Neural cell (in vitro differentiated cells): ENCODE results near the gene DNAJC19. TPM values are rescaled to one million over a fixed set of nuclear protein-coding genes. Genes with fewer than 3 reads are reported as not detected.

Experiments used
- H2AFZ ChIP-seq: fragments of 200-600, 300-800 bp; sonication (generic), shearing (Covaris generic); 2 replicates; pipeline ENCODE4 v1.6.0; 2014; ENCODE audit warnings: low read depth, mild to moderate bottlenecking, antibody characterized with exemption, low read length, moderate library complexity
- H3F3A ChIP-seq: fragments of 200-600 bp; shearing (Covaris generic); 2 replicates; pipeline ENCODE4 v1.6.1; 2016; ENCODE audit warnings: mild to moderate bottlenecking, moderate library complexity, mixed read lengths, antibody characterized with exemption, low read length; ENCODE audit not compliant: insufficient read depth, poor library complexity, severe bottlenecking
- H3K27ac ChIP-seq: fragments of 200-600, 300-800 bp; sonication (generic), shearing (Covaris generic); 2 replicates; pipeline ENCODE4 v1.5.1; 2014; ENCODE audit warnings: mild to moderate bottlenecking, low read length, moderate library complexity
- H3K27me3 ChIP-seq: fragments of 300-800, 200-600 bp; sonication (generic), shearing (Covaris generic); 2 replicates; pipeline ENCODE4 v1.6.0; 2014; ENCODE audit warnings: mild to moderate bottlenecking, low read depth, low read length, moderate library complexity; ENCODE audit not compliant: insufficient read depth
- H3K36me3 ChIP-seq: fragments of 300-800, 200-600 bp; sonication (generic), shearing (Covaris generic); 2 replicates; pipeline ENCODE4 v1.5.1; 2014; ENCODE audit warnings: mild to moderate bottlenecking, antibody characterized with exemption, low read length, moderate library complexity; ENCODE audit not compliant: insufficient read depth
- H3K4me2 ChIP-seq: fragments of 300-800, 200-600 bp; sonication (generic), shearing (Covaris generic); 2 replicates; pipeline ENCODE4 v1.6.0; 2014; ENCODE audit warnings: mild to moderate bottlenecking, low read length
- H3K4me3 ChIP-seq: fragments of 300-800, 200-600 bp; sonication (generic), shearing (Covaris generic); 2 replicates; pipeline ENCODE4 v1.5.1; 2014; ENCODE audit warnings: mild to moderate bottlenecking, low read length, moderate library complexity
- H3K79me2 ChIP-seq: fragments of 200-600 bp; shearing (Covaris generic); replicated peaks from 2 replicates; pipeline ENCODE4 v1.6.0; 2014; ENCODE audit warnings: mild to moderate bottlenecking, low read length, moderate library complexity; ENCODE audit not compliant: insufficient read depth
- H3K9ac ChIP-seq: fragments of 300-800, 200-600 bp; sonication (generic), shearing (Covaris generic); 2 replicates; pipeline ENCODE4 v1.6.1; 2016; ENCODE audit warnings: mild to moderate bottlenecking, low read length, mixed read lengths
- H3K9me2 ChIP-seq: fragments of 200-600 bp; shearing (Covaris generic); 2 replicates; pipeline ENCODE4 v1.6.1; 2016; ENCODE audit warnings: mild to moderate bottlenecking, low read length, mixed read lengths; ENCODE audit not compliant: insufficient read depth
- H3K9me3 ChIP-seq: fragments of 200-600, 300-800 bp; sonication (generic), shearing (Covaris generic); 2 replicates; pipeline ENCODE4 v1.6.1; 2016; ENCODE audit warnings: mild to moderate bottlenecking, mixed run types, low read length, moderate library complexity, mixed read lengths
- H4K20me1 ChIP-seq: fragments of 200-600 bp; shearing (Covaris generic); 2 replicates; pipeline ENCODE4 v1.6.1; 2016; ENCODE audit warnings: mild to moderate bottlenecking, mixed run types; ENCODE audit not compliant: insufficient read depth
- EP300 ChIP-seq: fragments of 450-650 bp; conservative IDR thresholded peaks from 2 replicates; pipeline ENCODE4 v1.6.1; 2014; ENCODE audit warnings: antibody characterized with exemption, mild to moderate bottlenecking, moderate library complexity; ENCODE audit not compliant: poor library complexity, severe bottlenecking
- EZH2 ChIP-seq: fragments of 200-600, 300-800 bp; shearing (Covaris generic), sonication (generic); IDR thresholded peaks from 2 replicates; pipeline ENCODE4 v1.6.1; 2014; ENCODE audit warnings: antibody characterized with exemption, low read length, borderline replicate concordance, mild to moderate bottlenecking; ENCODE audit not compliant: insufficient read depth, poor library complexity, severe bottlenecking
- MXI1 ChIP-seq: fragments of 450-650 bp; conservative IDR thresholded peaks from 2 replicates; pipeline ENCODE4 v1.6.1; 2014; ENCODE audit warnings: antibody characterized with exemption, mild to moderate bottlenecking; ENCODE audit not compliant: poor library complexity, severe bottlenecking
- POLR2AphosphoS5 ChIP-seq: IDR thresholded peaks from 2 replicates; pipeline ENCODE4 v1.6.1; 2012
- RAD21 ChIP-seq: fragments of 450-650 bp; conservative IDR thresholded peaks from 2 replicates; pipeline ENCODE4 v1.6.1; 2014; ENCODE audit warnings: antibody characterized with exemption, mild to moderate bottlenecking, moderate library complexity
- REST ChIP-seq: IDR thresholded peaks from 2 replicates; pipeline ENCODE4 v1.6.1; 2012; ENCODE audit warnings: borderline replicate concordance
- SMC3 ChIP-seq: fragments of 450-650 bp; conservative IDR thresholded peaks from 2 replicates; pipeline ENCODE4 v1.6.1; 2014; ENCODE audit warnings: antibody characterized with exemption, mild to moderate bottlenecking, moderate library complexity; ENCODE audit not compliant: poor library complexity
- TAF1 ChIP-seq: IDR thresholded peaks from 2 replicates; pipeline ENCODE4 v1.6.1; 2012; ENCODE audit warnings: low read depth
- polyA plus RNA-seq: library from polyadenylated mRNA; depleted of rRNA; stranded (reverse); fragments of >200 nt; gene quantifications from 2 replicates; pipeline ENCODE4 v1.2.3, GENCODE V29; 2014
- TF ChIP-seq, protein P1 (sequence below): fragments of 450-650 bp; IDR thresholded peaks from 2 replicates; pipeline ENCODE4 v1.5.1; 2014; ENCODE audit warnings: antibody characterized with exemption, mild to moderate bottlenecking, moderate library complexity; ENCODE audit not compliant: poor library complexity, severe bottlenecking

Gene DNAJC19
- polyA plus RNA-seq, 1 donor from 2014 or later, result 80.3 TPM

DNA sequence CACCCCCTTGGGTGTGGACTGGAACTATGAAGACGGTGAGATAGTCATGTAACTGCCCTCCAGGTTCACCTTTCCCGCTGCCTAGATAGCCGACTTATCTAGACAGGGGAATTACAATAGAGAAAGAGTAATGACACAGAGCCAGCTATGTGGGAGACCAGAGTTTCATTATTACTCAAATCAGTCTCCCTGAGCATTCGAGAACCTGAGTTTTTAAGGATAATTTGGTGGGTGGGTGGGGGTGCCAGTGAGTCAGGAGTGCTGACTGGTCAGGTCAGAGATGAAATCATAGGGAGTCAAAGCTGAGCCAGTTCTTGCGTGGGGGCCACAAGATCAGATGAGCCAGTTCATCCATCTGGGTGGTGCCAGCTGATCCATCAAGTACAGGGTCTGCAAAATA is 19.7 kb upstream of the DNAJC19 start:
- Histone ChIP-seq H3K4me3 (no peak overlapping the region), H4K20me1 (no peaks in the 10 kb centered on the region), H3K79me2 (no peaks in the 10 kb centered on the region), H3K9me3 (no peaks in the 10 kb centered on the region), H3K27ac (no peak overlapping the region), H3K9me2 (no peaks in the 10 kb centered on the region), H3K36me3 (no peaks in the 10 kb centered on the region), H3F3A (no peaks in the 10 kb centered on the region), H3K9ac (no peak overlapping the region), H3K27me3 (no peaks in the 10 kb centered on the region), H2AFZ (no peak overlapping the region), H3K4me2 (no peak overlapping the region)
- TF ChIP-seq EP300 (no peak), EZH2 (no peak), REST (no peak), POLR2AphosphoS5 (no peak), TAF1 (no peak), RAD21 (no peak)

- Histone ChIP-seq H3K4me2 (no peak overlapping the region), H3K4me3 (no peak overlapping the region), H2AFZ (no peak overlapping the region), H4K20me1 (no peaks in the 10 kb centered on the region), H3K9ac (no peak overlapping the region), H3K27ac (no peak overlapping the region), H3K9me3 (no peaks in the 10 kb centered on the region), H3K79me2 (no peaks in the 10 kb centered on the region), H3F3A (no peaks in the 10 kb centered on the region), H3K36me3 (no peaks in the 10 kb centered on the region), H3K27me3 (no peaks in the 10 kb centered on the region), H3K9me2 (no peaks in the 10 kb centered on the region)
- TF ChIP-seq, protein P1, sequence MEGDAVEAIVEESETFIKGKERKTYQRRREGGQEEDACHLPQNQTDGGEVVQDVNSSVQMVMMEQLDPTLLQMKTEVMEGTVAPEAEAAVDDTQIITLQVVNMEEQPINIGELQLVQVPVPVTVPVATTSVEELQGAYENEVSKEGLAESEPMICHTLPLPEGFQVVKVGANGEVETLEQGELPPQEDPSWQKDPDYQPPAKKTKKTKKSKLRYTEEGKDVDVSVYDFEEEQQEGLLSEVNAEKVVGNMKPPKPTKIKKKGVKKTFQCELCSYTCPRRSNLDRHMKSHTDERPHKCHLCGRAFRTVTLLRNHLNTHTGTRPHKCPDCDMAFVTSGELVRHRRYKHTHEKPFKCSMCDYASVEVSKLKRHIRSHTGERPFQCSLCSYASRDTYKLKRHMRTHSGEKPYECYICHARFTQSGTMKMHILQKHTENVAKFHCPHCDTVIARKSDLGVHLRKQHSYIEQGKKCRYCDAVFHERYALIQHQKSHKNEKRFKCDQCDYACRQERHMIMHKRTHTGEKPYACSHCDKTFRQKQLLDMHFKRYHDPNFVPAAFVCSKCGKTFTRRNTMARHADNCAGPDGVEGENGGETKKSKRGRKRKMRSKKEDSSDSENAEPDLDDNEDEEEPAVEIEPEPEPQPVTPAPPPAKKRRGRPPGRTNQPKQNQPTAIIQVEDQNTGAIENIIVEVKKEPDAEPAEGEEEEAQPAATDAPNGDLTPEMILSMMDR, result no peak
- TF ChIP-seq MXI1, result no peak
These were observed 19.3 kb upstream of the DNAJC19 start for GRCh38 chr3:181008796-181009195.

DNA sequence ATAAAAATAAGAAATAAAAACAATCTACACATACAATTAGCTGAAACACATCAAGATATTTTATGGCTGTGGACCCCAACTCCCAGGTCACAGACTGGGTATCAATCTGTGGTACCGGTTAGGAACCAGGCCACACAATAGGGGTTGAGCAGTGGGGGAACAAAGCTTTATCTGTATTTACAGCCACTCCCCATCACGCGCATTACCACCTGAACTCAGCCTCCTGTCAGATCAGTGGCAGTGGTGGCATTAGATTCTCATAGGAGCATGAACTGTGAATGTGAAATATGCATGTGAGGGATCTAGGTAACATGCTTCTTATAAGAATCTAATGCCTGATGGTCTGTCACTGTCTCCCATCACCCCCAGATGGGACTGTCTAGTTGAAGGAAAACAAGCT is 17.7 kb upstream of the DNAJC19 start:
- H3K36me3 ChIP-seq, result no peaks in the 10 kb centered on the region
- no peak overlapping the region for H3K4me2 ChIP-seq
- no peaks in the 10 kb centered on the region for H3K9me2 ChIP-seq
- H3K9me3 ChIP-seq, result no peaks in the 10 kb centered on the region
- H3K27ac ChIP-seq, result no peak overlapping the region
- H4K20me1 ChIP-seq, result no peaks in the 10 kb centered on the region
- TF ChIP-seq MXI1 (no peak), TAF1 (no peak), SMC3 (no peak), RAD21 (no peak), REST (no peak), EP300 (no peak), POLR2AphosphoS5 (no peak)
- TF ChIP-seq, protein P1, result no peak
- H3K79me2 ChIP-seq, result no peaks in the 10 kb centered on the region
- H3K4me3 ChIP-seq, result no peak overlapping the region
- no peak overlapping the region for H3K9ac ChIP-seq
- no peaks in the 10 kb centered on the region for H3K27me3 ChIP-seq
- H3F3A ChIP-seq, result no peaks in the 10 kb centered on the region
- no peak overlapping the region for H2AFZ ChIP-seq
